Inflammatory macrophage treated with lipopolysaccharide for 1 hour (primary cell): Measurements from ENCODE around the gene LRRC25.
A peak's percentile ranks its signal among the peaks of the same experiment; 100 is the strongest.

Experiments
- DNase-seq, 2 donors: peaks; one replicate each; pipeline ENCODE4 v3.0.0-alpha.2; 2020 to 2022

The LRRC25 gene

DNA sequence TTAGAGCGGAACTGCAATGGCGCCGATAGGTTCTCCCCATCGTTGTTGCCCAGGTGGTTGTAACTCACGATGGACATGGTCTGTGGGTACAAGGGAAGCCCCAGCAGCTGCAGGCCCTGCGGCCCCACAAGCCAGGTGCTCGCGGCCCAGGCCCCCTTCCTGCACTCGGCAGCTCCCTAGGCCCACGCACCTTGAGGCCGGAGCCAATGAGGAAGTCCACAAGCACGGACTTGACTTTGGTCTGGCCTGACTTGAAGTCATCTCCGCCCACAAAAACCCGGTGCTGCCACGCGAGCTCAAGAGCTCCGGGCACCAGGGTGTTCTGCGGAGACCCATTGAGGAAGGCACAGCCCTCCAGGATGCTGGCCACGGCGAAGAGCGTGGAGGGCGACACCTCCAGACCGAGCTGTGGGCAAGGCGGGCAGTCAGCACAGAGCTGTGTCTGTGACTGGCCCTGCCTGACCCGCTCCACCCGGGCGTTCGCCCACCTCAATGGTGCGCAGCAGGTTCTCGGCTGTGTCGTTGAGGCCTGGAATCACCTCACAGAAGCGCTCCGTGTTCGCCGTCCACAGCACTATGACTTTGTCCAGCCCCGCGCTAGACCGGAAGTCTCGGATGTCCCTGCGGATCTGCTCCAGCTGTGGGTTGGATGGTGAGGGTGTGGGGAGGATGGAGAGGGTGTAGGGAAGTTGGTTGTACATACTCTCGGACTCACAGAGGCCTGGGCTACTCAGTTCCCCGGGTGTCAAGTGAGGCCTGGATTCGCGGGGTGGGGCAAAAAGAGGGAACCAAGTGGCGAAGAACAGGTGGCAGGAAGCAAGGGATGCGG is 38.6 kb upstream of the LRRC25 start:
- peak; percentile 62 to 80 for DNase-seq

DNA sequence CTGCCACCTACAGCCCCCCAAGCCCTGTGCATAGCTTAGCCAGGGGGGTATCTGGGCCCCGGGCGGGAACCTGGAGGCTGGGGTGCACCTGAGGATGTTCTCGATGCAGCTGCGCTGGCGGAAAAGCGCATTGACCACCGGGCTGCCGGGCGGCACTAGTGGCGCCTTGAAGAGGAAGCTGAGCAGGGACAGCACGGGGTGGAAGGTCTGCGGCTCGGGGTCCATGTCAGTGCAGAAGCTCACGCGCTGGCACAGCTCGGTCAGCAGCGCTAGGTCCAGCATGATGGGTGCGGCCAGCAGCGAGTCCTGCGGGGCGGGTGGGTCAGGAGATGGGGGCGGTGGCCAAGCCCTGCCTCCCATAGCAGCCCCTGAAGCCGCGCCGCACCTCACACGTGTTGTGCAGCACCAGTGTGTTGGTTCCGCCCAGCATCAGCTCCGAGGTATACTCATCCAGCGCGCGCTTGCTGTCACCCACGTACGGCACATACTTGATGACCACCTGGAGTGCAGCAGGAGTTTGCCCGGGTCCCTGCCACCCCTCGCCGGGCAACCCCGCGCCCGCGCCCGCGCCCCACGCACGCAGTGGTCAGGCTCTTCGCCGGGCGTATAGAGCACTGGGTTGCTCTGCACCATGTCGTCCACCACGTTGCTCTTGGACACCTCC is 37.9 kb upstream of the LRRC25 start:
- DNase-seq = no peak

DNA sequence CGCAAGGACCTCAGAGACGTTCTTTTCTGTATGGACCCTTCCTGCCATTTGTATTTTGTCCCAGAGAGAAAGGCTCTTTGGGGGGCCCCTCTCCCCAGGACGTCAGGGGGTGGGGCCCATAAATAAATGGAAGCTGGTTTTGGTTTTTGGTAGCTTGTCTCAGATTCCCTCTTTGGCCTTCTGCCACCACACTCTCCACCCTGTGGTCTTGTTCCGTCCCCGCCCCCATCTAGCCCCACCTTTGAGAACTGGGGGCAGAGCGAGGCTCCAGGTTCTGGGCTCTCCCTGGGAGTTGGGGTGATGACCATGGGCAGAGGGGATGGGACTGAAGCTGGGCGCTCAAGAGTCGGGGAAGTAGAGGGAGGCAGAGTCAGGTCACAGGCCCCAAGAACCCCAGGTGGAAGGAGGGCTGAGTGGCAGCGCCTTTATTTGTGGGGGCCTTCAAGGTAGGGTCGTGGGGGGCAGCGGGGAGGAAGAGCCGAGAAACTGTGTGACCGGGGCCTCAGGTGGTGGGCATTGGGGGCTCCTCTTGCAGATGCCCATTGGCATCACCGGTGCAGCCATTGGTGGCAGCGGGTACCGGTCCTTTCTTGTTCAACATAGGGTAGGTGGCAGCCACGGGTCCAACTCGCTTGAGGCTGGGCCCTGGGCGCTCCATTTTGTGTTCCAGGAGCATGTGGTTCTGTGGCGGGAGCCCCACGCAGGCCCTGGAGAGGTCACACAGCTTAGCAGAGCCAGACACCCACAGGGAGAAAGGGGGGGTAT is 37.2 kb upstream of the LRRC25 start:
- DNase-seq = no peak

DNA sequence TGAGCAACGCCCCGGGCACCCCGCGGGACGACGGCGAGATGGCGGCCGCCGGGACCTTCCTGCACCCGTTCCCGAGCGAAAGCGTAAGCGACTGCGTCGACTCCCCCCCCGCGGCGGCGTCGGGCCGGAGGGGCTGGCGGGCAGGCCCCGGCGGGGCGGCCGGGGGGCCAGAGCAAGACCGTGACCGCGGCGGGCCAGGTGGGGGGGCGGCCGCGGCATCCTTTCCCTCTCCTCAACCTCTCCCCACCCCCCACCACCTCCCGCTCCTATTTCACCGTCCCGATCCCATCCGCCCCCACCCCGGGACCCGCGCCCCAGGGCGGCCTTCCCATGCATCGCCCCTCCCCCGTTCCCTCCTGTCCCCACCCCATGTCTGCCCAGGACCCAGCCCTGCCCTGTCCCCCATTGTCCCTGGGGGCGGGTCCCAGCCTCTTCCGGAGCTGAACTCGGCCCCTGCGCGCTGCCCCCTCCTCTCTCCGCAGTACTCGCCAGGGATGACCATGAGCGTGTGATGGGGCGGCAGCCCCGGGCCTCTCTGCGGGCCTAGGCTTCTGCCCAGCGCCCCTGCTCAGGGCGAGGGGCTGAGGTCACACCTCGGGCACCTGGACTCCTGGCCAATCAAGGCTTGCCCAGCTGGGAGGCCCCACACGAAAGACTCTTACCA is 36.4 kb upstream of the LRRC25 start:
- DNase-seq = no peak

DNA sequence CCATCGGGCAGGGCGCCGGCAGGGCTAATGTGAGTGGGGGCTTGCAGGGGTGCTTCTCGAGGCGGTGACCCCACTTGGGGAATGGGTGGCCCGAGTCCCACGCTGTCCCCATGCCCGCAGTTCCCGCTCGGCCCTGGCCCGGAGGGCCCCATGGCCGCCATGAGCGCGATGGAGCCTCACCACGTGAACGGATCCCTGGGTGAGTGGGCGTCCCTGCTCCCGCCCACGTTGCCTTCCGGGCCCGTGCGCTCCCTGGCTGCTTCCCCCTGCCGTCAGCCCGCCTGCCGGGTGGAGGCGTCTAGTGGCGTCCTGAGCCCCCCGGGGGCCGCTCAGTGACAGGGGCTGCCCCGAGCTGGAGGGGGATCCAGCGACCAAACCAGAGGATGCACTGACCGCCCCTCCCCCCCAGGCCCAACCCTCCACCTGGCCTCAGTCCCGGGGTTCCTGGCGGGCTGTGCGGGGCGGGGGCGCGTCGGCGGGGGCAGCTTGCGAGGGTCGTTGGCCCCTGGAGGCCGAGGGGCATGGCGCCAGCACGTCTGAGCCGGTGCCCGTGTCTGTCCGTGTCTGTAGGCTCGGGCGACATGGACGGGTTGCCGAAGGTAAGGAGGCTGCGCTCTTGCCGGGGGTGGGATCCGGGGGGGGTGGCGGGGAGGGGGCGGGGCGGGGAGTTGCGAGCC is 35.7 kb upstream of the LRRC25 start:
- peak; percentile 20 to 27 for DNase-seq

DNA sequence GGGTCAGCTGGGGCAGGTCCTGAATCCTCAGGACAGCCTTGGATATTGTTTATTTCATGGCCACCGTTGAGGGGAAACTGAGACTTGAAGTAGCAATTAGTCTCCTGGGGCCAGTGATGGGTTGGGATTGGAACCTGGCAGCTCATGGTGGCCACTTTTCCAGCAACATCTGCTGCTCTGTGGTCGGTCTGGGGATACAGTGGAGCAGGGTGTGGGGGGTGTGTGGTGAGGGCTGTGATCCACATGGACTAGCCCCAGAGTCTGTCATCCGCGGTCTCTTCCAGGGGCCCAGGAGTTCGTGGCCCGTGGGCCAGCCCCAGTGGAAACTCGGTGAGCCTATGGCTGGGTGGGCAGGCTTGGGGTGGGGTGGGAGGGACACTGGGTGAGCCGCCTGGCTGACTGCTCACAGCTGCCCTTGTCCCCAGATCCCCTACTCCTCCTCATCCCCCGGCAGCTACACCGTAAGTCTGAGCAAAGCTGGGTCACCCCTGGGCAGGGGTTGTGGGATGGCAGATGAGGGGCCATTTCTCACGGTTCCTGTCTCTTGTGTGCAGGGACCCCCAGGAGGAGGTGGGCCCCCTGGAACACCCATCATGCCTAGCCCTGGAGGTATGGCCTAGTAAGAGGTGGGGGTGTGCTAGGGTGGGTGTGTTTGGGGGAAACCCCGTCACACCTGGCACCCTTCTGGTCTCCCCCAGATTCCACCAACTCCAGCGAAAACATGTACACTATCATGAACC is 35.0 kb upstream of the LRRC25 start:
- no peak for DNase-seq

DNA sequence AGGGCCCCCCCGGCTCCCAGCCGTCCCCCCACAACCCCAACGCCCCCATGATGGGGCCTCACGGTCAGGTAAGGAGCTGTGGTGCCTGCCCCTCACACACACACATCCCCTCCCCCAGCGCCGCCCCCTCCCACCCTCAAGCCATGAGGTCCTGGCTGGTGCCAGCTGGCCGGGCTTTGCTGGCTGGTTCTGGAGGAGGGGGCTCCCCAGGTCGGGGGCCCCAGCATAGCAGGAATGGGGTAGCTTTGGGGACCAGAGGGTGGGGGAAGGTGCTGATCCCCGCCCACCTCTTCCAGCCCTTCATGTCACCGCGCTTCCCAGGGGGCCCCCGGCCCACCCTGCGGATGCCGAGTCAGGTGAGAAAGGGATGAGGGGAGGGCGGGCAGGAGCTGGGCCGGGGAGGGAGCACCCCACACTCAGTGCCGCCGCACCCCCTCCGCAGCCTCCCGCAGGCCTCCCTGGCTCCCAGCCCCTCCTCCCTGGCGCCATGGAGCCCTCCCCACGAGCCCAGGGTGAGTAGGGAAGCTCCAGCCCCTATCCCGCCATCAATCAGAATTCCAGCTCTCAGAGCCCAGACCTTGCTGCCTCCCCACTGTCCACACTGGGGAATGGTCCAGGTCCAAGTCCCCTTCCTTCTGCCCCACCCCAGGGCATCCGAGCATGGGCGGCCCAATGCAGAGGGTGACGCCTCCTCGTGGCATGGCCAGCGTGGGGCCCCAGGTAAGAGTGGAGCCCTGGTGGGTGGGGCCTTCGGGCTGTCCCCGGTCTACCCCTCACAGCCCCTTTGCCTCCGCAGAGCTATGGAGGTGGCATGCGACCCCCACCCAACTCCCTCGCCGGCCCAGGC is 34.2 kb upstream of the LRRC25 start:
- no peak for DNase-seq

DNA sequence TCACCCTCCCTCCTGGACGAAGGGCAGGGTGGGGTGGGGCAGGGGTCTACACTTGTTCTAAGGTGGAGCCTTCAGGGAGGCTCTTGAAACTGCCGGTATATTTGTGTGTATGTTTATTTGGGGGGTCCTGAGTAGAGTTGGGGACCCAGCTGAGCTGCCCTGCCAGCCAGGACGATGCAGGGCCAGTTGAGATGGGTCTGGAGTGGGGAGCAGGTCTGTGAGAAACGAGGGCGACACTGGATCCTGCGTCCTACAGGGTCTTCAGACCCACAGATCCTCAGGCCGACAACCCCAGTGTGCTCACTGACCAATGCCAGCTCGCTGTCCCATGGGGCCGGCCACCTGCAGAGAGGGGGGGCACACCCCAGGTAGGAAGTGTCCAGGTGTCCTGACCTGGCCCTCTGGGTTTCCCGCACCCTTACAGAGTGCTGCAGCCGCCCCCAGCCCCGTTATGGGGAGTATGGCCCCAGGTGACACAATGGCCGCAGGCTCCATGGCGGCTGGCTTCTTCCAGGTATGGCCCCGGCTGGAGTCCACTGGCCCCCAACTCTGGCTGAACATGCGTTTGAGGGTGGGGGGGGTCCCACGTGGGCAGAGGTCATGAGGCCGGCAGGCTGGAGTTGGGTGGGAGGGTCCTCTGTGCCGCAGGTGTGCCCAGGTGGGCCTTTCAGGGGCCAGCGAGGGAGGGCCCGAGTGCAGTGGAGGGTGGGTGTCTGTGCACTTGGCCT is 33.2 kb upstream of the LRRC25 start:
- DNase-seq = no peak

DNA sequence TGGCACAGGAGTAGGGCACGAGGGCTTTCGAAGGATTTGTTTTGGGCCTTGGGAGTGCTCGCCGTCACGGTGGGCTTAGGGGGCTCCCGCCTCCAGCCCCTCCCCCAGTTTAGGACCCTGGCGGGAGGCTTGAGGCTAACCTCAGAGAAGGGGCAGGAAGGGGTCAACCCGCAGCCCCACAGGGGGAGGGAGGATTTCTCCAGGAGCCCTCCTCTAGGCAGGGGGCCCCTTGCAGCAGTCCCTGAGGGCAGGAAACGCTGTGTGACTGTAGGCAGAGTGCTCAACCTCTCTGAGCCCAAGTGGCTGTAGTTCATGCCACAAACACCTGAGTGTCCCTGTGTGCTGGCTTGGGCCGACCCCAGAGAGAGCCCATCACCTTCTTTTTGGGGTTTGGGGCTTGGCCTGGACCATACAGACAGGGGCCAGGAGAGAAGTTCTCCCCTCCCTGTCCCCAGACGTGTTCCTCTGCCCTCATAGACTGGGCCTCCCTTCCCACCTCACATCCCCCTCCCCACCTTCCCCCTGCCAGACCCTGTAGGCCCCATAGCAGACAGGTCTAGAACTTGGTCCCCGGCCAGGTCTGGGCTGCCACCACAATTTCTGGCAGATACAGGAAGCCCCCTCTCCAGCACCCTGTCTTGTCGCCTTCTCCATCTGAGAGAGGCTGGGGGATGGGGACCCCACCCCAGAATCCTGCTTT is 32.4 kb upstream of the LRRC25 start:
- no peak for DNase-seq

DNA sequence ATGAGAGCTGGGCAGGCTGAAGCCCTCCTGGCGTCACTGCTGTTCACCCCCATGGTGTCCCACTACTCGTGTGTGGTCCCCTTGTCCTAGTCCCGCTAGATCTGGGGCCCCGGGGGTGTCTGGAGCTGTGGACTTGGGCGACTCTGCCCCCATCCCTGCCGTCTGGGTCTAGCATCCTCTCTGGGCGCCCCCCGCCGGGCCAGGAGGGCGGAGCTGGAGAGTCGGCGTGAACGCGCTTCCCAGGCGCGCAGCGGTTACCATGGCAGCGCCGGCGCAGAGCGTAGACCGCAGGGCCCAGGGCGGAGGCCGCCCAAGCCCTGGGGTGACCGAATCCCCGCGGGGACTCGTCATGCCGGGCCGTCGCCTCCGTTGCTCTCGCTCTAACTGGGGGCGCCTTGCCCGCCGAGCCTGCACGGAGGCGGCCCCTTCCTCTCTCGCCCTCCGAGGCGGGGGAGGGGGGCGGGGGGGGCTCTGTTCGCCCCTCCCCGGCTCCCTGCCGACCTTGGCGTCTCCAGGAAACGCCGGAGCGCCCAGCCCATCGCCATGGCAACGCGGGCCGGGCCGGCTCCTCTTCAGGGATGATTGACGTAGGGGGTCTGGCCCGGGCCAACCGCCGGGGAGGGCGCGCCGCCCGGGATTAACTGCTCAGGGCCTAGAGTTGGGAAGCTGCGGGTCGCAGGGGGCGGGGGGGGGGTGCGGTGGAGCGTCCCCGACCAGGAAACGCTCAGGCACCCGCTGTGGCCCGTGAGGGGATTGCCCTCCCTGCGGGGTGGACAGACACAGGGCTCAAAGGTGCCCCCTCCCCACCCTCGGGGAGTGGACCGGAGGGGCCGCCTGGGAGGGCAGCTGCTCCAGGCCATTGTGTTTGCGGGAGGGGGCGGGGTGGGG is 31.6 kb upstream of the LRRC25 start:
- peak; percentile 34 to 70 for DNase-seq

DNA sequence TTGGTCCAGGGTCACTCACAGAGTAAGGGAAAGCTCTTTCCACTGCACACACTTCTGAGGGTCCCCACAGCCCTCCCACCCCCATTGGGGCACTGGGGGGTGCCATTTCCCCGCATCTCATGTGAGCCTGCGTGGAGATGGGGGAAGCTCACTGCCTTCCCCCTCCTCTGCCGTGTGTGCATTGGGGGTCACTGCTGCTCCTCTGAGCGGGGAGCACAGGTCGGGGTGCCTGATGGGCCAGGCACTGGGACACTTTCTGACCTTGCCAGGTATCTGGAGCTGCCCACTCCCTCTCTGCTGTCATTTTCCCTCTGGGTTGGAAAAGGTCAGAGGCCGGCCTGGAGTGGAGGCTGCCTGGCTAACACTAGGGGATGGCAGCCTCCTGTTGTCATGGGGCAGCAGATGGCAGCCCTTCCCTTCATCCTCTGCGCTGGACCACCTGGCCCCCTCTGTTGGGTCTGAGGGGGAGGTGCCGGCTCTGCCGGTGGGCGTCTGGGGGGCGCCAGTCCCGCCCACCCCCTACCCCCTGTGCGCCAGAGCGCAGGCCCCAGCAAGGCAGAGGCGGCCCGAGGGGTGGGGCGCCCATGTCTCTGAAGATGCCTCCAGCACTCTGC is 30.9 kb upstream of the LRRC25 start:
- no peak for DNase-seq

DNA sequence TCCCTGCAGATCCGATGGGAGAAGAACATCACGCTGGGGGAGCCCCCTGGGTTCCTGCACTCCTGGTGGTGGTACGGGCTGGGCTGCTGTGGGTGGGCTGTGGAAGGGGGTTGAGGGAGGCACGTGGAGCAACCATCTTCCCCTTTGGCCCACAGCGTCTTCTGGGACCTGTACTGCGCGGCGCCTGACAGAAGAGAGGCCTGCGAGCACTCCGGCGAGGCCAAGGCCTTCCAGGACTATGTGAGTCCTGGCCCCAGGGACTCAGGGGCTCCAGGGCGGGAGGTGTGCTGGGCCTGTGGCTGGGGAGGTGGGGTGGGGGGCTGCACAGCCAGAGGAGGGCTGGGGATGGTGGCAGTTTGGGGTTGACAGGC is 30.3 kb upstream of the LRRC25 start:
- DNase-seq = no peak

DNA sequence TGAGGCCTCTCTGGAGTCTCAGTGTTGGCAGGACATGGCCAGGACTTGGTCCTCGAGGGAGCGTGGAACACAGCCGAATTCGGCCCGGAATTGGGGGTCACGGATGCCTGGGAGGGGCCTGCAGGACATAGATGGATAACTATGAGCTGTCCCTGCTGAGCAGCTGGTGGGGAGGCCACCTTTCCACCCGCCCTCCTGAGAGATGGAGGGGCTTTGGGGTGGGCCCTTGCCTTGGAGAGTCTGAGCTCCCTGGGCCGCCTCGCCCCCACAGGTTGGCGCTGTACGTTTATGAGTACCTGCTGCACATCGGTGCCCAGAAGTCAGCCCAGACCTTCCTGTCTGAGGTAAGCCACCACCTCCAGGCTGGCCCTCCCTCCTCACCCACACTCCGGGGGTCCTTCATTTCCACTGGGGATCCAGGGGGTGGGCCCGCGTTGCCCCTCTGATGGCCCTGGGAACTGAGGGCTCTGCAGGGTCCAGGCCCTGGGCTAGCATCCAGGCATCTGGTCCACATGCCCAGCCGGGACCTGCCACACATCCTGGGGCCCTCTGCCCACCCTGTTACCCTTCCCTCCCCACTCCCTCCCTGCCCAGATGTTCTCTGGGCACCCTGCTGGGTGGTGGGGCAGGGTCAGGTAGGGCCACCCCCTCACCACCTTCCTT is 29.8 kb upstream of the LRRC25 start:
- no peak for DNase-seq

DNA sequence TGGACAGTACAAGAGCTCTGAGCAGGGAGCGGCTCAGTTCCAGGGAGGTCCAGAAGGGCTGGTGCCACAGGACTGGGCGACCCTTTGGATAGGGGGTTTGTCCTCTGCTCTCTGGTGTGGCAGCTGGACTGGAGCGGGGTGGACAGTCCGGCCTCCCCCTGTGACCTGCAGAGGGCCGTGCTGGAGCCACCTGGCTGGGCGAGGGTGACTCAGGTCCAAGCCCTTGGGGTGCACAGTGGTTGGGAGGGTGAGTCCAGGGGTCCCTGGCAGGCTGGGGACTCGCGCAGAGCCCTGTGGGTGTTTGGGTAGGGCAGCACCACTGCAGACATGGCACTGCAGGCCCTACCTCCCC is 29.0 kb upstream of the LRRC25 start:
- no peak for DNase-seq

DNA sequence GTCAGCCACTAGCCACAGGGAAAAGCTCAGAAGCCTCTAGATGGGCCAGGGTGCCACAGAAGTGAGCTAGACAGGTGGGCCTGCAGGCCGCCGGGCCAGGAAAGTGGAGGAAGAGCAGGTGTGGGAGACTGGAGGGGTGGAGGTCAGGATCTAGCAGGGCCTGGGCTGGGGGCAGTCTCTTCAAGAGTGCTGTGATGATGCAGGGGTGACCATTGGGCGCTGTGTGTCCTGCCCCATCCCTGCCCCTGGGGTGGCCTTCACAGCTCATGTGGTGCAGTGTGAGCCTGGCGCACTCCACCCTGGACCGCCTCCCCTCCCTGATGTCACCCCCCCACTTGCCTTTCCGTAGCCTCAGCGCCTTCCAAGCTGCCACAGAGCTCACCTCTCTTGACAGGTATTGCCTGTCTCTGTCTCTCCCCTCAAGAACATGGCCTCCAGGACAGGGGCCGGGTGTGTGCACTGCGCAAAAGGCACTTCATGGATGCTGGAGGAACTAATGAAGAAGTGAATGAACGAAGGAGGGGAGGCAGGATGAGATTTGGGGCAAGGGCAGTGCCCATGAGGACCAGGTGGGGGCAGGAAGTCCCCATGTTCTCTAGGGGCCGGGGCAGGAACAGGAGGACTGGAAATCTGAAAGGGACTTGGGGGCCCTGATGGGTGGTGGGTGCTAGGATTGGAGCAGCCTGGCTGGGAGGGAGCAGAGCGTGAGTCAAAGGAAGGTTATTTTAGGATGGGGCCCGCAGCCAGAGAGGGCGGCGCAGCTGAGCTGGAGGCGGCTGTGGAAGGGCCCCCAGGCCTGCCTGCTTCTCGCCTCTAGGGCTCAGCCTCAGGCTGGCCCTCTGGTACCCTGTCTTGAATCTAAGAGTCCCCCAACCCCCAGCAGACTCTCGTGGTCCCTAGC is 28.3 kb upstream of the LRRC25 start:
- DNase-seq = no peak

DNA sequence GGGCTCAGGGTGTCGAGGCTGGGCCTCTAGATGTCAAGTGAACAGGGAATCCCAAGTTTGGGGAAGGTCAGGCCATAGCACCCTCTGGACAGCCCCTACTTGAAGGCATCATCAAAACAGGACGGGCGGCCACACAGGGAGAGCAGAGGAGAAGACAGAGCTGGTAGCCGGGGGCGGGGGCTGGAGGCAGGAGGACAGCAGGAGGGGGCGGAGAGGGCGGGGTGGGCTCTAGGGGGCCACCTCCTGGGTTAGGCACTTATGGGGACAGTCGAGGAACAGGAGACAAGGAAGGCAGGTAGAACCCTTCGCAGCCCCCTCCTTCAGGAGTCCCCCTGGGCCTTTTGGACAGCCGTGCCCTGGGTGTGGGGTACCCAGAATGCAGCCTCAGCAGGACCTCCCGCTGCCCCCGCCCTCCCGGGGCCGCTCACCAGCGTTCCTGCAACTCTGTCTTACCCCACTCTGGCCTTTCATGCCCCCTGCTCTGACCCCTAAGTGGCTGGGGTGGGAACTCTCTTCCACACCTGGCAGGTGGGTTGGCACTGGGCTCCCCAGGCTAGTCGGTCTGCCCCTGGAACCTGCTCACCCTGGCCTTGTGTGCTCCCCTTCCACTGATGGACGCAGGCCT is 27.6 kb upstream of the LRRC25 start:
- DNase-seq = no peak
